HG02852 (cell line): ENCODE measurements around the gene TP63.
A peak's percentile ranks its signal among the peaks of the same experiment; 100 is the strongest.

Experiments used
- ATAC-seq: cut with Tn5 transposase; IDR thresholded peaks from one replicate; pipeline ENCODE4 v1.9.1; 2021; ENCODE audit warnings: mild to moderate bottlenecking, moderate library complexity; ENCODE audit not compliant: unreplicated experiment

TP63 gene

GRCh38 chr3:189842681-189843602 is 211.8 kb downstream of the TP63 start:
- no peak for ATAC-seq

GRCh38 chr3:189845069-189845468 is 213.9 kb downstream of the TP63 start:
- no peak for ATAC-seq

GRCh38 chr3:189848395-189849040 is 217.3 kb downstream of the TP63 start:
- no peak for ATAC-seq

GRCh38 chr3:189849262-189849661 is 218.1 kb downstream of the TP63 start:
- no peak for ATAC-seq

GRCh38 chr3:189851682-189852081 is 220.5 kb downstream of the TP63 start:
- ATAC-seq: no peak

- ATAC-seq: no peak
Observed at GRCh38 chr3:189853906-189854305, 222.7 kb downstream of the TP63 start.

GRCh38 chr3:189860296-189860695 is 229.1 kb downstream of the TP63 start:
- ATAC-seq: no peak

- no peak for ATAC-seq
Observed at GRCh38 chr3:189862385-189862998, 231.3 kb downstream of the TP63 start.

GRCh38 chr3:189863031-189863430 is 231.8 kb downstream of the TP63 start:
- no peak for ATAC-seq

GRCh38 chr3:189868061-189868460 is 236.9 kb downstream of the TP63 start:
- ATAC-seq: no peak

- no peak for ATAC-seq
Observed at GRCh38 chr3:189869165-189869564, 238.0 kb downstream of the TP63 start.

- ATAC-seq: no peak
Observed at GRCh38 chr3:189871418-189871817, 240.2 kb downstream of the TP63 start.

- peak; percentile 55 for ATAC-seq
Observed at GRCh38 chr3:189883113-189883753, 252.0 kb downstream of the TP63 start.

- ATAC-seq: no peak
Observed at GRCh38 chr3:189890496-189890895, 259.3 kb downstream of the TP63 start.

GRCh38 chr3:189896533-189896932 is 265.3 kb downstream of the TP63 start:
- ATAC-seq: no peak

GRCh38 chr3:189897406-189897805 is 266.2 kb downstream of the TP63 start:
- ATAC-seq: no peak

- ATAC-seq: no peak
Observed at GRCh38 chr3:189898559-189899153, 267.5 kb downstream of the TP63 start.

- ATAC-seq: no peak
Observed at GRCh38 chr3:189899186-189899585, 268.0 kb downstream of the TP63 start.

- ATAC-seq: no peak
Observed at GRCh38 chr3:189900578-189900977, 269.4 kb downstream of the TP63 start.

- ATAC-seq: no peak
Observed at GRCh38 chr3:189901481-189901880, 270.3 kb downstream of the TP63 start.
